ENCODE results near the gene ARHGEF4. TPM values are rescaled to one million over a fixed set of nuclear protein-coding genes. Genes with fewer than 3 reads are reported as not detected.

ARHGEF4 gene
- total RNA-seq, 1 experiment from 2014 or later, result 12.6 TPM

- no CpG with 5 or more reads among the region's 4 CpGs for WGBS (ENCODE audit: extremely low coverage, insufficient read length, low lambda C conversion rate)
- H3T11ph ChIP-seq (ENCODE audit: low read length), result no peak overlapping the region
- H3K27ac Mint-ChIP-seq, result no peak overlapping the region
These were observed 195.7 kb downstream of the ARHGEF4 start for GRCh38 chr2:131032393-131032836.

More at GRCh38 chr2:131032393-131032836, 195.7 kb downstream of the ARHGEF4 start:
- Histone ChIP-seq H3K14ac (ENCODE audit: insufficient read depth, low read length) (no peak overlapping the region), H3K18ac (ENCODE audit: insufficient read length, low read depth, low read length) (no peak overlapping the region), H2BK12ac (ENCODE audit: insufficient read length, low read depth, low read length) (no peak overlapping the region), H3K23me2 (ENCODE audit: insufficient read length, low read depth, low read length, poor library complexity, severe bottlenecking) (peaks cover 8% of the 10 kb centered on the region), H2BK5ac (ENCODE audit: insufficient read length, low read length) (no peak overlapping the region), H3K56ac (ENCODE audit: insufficient read length, low read depth, low read length) (no peak overlapping the region), H4K20me1 (ENCODE audit: control insufficient read depth, insufficient read depth, insufficient read length) (no peaks in the 10 kb centered on the region), H3K4me1 (ENCODE audit: insufficient read depth, low read length) (no peaks in the 10 kb centered on the region), H3K27me3 (ENCODE audit: insufficient read depth, low read length) (peaks cover 10% of the 10 kb centered on the region; the same call in 1 of the 2 replicates), H4K5ac (ENCODE audit: insufficient read length, low read depth, low read length) (no peak overlapping the region), H3K9ac (ENCODE audit: extremely low read depth, insufficient read length, low read length) (no peak overlapping the region), H4K91ac (ENCODE audit: insufficient read length, low read depth, low read length) (no peak overlapping the region), H3K9me3 (ENCODE audit: control insufficient read depth, low read depth, low read length) (no peaks in the 10 kb centered on the region), H4K8ac (replicated peaks; ENCODE audit: insufficient read length, low read depth, low read length) (no peak overlapping the region), H2BK15ac (ENCODE audit: low read depth, low read length) (no peak overlapping the region), H2BK120ac (ENCODE audit: low read depth, low read length, poor library complexity, severe bottlenecking) (no peak overlapping the region), H3K23ac (ENCODE audit: insufficient read length, low read depth, low read length) (no peak overlapping the region), H3K79me1 (ENCODE audit: insufficient read depth, low read depth, low read length, poor library complexity, severe bottlenecking) (no peaks in the 10 kb centered on the region), H3K4ac (ENCODE audit: low read depth, low read length) (no peak overlapping the region), H2AK5ac (ENCODE audit: insufficient read length, low read length) (no peak overlapping the region), H3K79me2 (ENCODE audit: insufficient read depth, low read length) (no peaks in the 10 kb centered on the region), H3K4me2 (ENCODE audit: insufficient read depth, insufficient read length, low read length) (no peak overlapping the region), H2BK20ac (ENCODE audit: low read depth, low read length, poor library complexity, severe bottlenecking) (no peak overlapping the region), H3K27ac (ENCODE audit: insufficient read length, low read depth, low read length) (no peak overlapping the region), H2AFZ (ENCODE audit: low read length) (no peak overlapping the region)
- no peak for DNase-seq
- H3K4me1 Mint-ChIP-seq, result peaks cover 4 to 6% of the 10 kb centered on the region in 2 experiments; a peak in 3 of 4 replicates
- TF ChIP-seq, protein P1, sequence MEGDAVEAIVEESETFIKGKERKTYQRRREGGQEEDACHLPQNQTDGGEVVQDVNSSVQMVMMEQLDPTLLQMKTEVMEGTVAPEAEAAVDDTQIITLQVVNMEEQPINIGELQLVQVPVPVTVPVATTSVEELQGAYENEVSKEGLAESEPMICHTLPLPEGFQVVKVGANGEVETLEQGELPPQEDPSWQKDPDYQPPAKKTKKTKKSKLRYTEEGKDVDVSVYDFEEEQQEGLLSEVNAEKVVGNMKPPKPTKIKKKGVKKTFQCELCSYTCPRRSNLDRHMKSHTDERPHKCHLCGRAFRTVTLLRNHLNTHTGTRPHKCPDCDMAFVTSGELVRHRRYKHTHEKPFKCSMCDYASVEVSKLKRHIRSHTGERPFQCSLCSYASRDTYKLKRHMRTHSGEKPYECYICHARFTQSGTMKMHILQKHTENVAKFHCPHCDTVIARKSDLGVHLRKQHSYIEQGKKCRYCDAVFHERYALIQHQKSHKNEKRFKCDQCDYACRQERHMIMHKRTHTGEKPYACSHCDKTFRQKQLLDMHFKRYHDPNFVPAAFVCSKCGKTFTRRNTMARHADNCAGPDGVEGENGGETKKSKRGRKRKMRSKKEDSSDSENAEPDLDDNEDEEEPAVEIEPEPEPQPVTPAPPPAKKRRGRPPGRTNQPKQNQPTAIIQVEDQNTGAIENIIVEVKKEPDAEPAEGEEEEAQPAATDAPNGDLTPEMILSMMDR (conservative IDR thresholded peaks at IDR 0.05), result no peak
- peaks cover 0 to 2% (median 0%) of the 10 kb centered on the region in 3 experiments; a peak in 1 of 7 replicates for H3K36me3 Mint-ChIP-seq (ENCODE audit: insufficient read depth in 1 of 3, low read depth in 3 of 3)
- peaks cover 47% of the 10 kb centered on the region for H3K27me3 Mint-ChIP-seq (ENCODE audit: low read depth)
- no peak overlapping the region for H3K4me3 Mint-ChIP-seq
- no peaks in the 10 kb centered on the region; a peak in 2 of 5 replicates for H3K9me3 Mint-ChIP-seq
